T-cell (primary cell): ENCODE measurements around the gene CLIC3. TPM values are rescaled to one million over a fixed set of nuclear protein-coding genes. Genes with fewer than 3 reads are reported as not detected.

Experiments used
- ATAC-seq, 4 experiments: fragments of 200-7000 bp in 3 of 4; fragments of 150-1000 bp in 1 of 4; cut with Tn5 transposase; replicated peaks in 1 of 4; 1 replicate in 3 of 4; 2 replicates in 1 of 4; pipeline ENCODE4 v1.10.0; 2021; ENCODE audit warnings: moderate library complexity in 3 of 4, mild to moderate bottlenecking in 2 of 4, moderate number of reproducible peaks in 1 of 4
- CTCF ChIA-PET, 2 donors: fragments of 300-600 bp; sonication (Branson Sonifier 250); formaldehyde crosslinking; loops; one replicate each; lab custom pipeline; 2022; ENCODE audit warnings: antibody characterized with exemption in 2 of 2; lab: Charles Lee
- POLR2A ChIA-PET, 2 donors: fragments of 300-600 bp; sonication (Branson Sonifier 250); formaldehyde crosslinking; loops; one replicate each; lab custom pipeline; 2022; ENCODE audit warnings: antibody characterized with exemption in 2 of 2; lab: Charles Lee
- DNase-seq, 35 experiments: peaks; one replicate each; pipeline versions ENCODE4 v3.0.0 to v3.0.0-alpha.2; 2013 to 2023
- H3K27ac ChIP-seq: one replicate; pipeline ENCODE4 v1.5.1; 2013; ENCODE audit warnings: low read length
- H3K27me3 ChIP-seq, 2 experiments: replicated peaks in 1 of 2; 1 replicate in 1 of 2; 2 replicates in 1 of 2; pipeline versions ENCODE4 v1.6.1 to v1.7.0; 2013; ENCODE audit warnings: low read length in 1 of 2, mixed read lengths in 1 of 2; ENCODE audit not compliant: control insufficient read depth in 2 of 2, insufficient read depth in 2 of 2; ENCODE audit errors: extremely low read depth in 1 of 2
- H3K36me3 ChIP-seq, 2 donors: 1 replicate in 1 of 2; 2 replicates in 1 of 2; pipeline versions ENCODE4 v1.6.1 to v1.7.0; 2013; ENCODE audit warnings: low read length in 1 of 2; ENCODE audit not compliant: control insufficient read depth in 2 of 2, insufficient read depth in 1 of 2; ENCODE audit errors: extremely low read depth in 1 of 2
- H3K4me1 ChIP-seq, 2 experiments: 1 replicate in 1 of 2; 2 replicates in 1 of 2; pipeline versions ENCODE4 v1.6.1 to v1.7.0; 2013; ENCODE audit warnings: low read length in 2 of 2, mixed read lengths in 1 of 2; ENCODE audit not compliant: insufficient read depth in 2 of 2, control insufficient read depth in 1 of 2; ENCODE audit errors: extremely low read depth in 1 of 2
- H3K4me3 ChIP-seq, 2 donors: 1 replicate in 1 of 2; 2 replicates in 1 of 2; pipeline versions ENCODE4 v1.5.1 to v1.7.0; 2013; ENCODE audit warnings: mild to moderate bottlenecking in 2 of 2, low read length in 1 of 2, moderate library complexity in 1 of 2; ENCODE audit not compliant: control insufficient read depth in 1 of 2; ENCODE audit errors: extremely low read depth in 1 of 2
- H3K9me3 ChIP-seq: 2 replicates; pipeline ENCODE4 v1.7.0; 2013
- H3K27ac Mint-ChIP-seq, 2 donors: one replicate each; pipeline ENCODE4 v1.8.0; 2020 to 2021; ENCODE audit warnings: mild to moderate bottlenecking in 2 of 2, mixed read lengths in 2 of 2
- H3K27me3 Mint-ChIP-seq, 2 donors: one replicate each; pipeline ENCODE4 v1.8.0; 2021 to 2022; ENCODE audit warnings: mixed read lengths in 2 of 2
- H3K36me3 Mint-ChIP-seq: one replicate; pipeline ENCODE4 v1.8.0; 2021; ENCODE audit warnings: mixed read lengths
- H3K4me1 Mint-ChIP-seq, 3 donors: one replicate each; pipeline ENCODE4 v1.8.0; 2020 to 2022; ENCODE audit warnings: mixed read lengths in 3 of 3, mild to moderate bottlenecking in 1 of 3
- H3K4me3 Mint-ChIP-seq, 3 donors: one replicate each; pipeline ENCODE4 v1.8.0; 2020 to 2022; ENCODE audit warnings: mild to moderate bottlenecking in 3 of 3, mixed read lengths in 3 of 3, moderate library complexity in 3 of 3
- H3K9me3 Mint-ChIP-seq, 3 donors: one replicate each; pipeline ENCODE4 v1.8.0; 2020 to 2022; ENCODE audit warnings: mixed read lengths in 3 of 3
- WGBS: methylation state at CpG from one replicate; pipeline ENCODE4 v1.1.5; 2013; ENCODE audit warnings: missing lambda C conversion rate; ENCODE audit not compliant: insufficient coverage; 5-methylcytosine and 5-hydroxymethylcytosine counted together
- total RNA-seq, 35 experiments: library from RNA in 6 of 35; stranded (reverse) in 6 of 35; fragments of 120-200 nt in 1 of 35; gene quantifications; one replicate each; pipeline versions ENCODE4 v1.2.1 to v1.2.4 and lab custom pipeline; 2013 to 2026

CLIC3 gene
- total RNA-seq, 5 donors from 2014 or later (not counting 1 experiment from before 2014, with no cell fraction given) = 5.4 to 24.7 (median 8.0) TPM

- no peak for DNase-seq
- ATAC-seq = no peak
- CTCF ChIA-PET = no interaction called here
- Mint-ChIP-seq H3K4me3 (no peak overlapping the region), H3K27me3 (no peaks in the 10 kb centered on the region), H3K4me1 (peaks cover 12 to 28% (median 20%) of the 10 kb centered on the region in 3 donors), H3K9me3 (no peaks in the 10 kb centered on the region), H3K36me3 (no peaks in the 10 kb centered on the region), H3K27ac (no peak overlapping the region)
- peaks cover 5 to 48% of the 10 kb centered on the region in 2 experiments for H3K4me1 ChIP-seq
- no peak overlapping the region for H3K4me3 ChIP-seq
- POLR2A ChIA-PET = no interaction called here
- H3K9me3 ChIP-seq = no peaks in the 10 kb centered on the region
- 82% methylated on average over 3 of the region's 5 CpGs for WGBS
- no peak overlapping the region for H3K27ac ChIP-seq
- no peaks in the 10 kb centered on the region for H3K27me3 ChIP-seq
- H3K36me3 ChIP-seq = no peaks in the 10 kb centered on the region
These were observed 26.6 kb downstream of the CLIC3 start for GRCh38 chr9:136969774-136970173.

GRCh38 chr9:136969150-136969549, 27.2 kb downstream of the CLIC3 start:
- H3K4me3 Mint-ChIP-seq = no peak overlapping the region
- ChIA-PET CTCF (no interaction called here), POLR2A (no interaction called here)
- peaks cover 5 to 48% of the 10 kb centered on the region in 2 experiments for H3K4me1 ChIP-seq
- no peaks in the 10 kb centered on the region for H3K27me3 Mint-ChIP-seq
- peaks cover 12 to 28% (median 19%) of the 10 kb centered on the region in 3 donors for H3K4me1 Mint-ChIP-seq
- 90% methylated on average over 16 of the region's 17 CpGs for WGBS
- H3K9me3 Mint-ChIP-seq = no peaks in the 10 kb centered on the region
- H3K27ac Mint-ChIP-seq = no peak overlapping the region
- no peak overlapping the region for H3K27ac ChIP-seq
- ATAC-seq = no peak
- H3K9me3 ChIP-seq = no peaks in the 10 kb centered on the region
- H3K4me3 ChIP-seq = no peak overlapping the region
- no peaks in the 10 kb centered on the region for H3K36me3 ChIP-seq
- no peaks in the 10 kb centered on the region for H3K36me3 Mint-ChIP-seq
- DNase-seq = no peak
- H3K27me3 ChIP-seq = no peaks in the 10 kb centered on the region

- H3K27me3 ChIP-seq = no peaks in the 10 kb centered on the region
- no peaks in the 10 kb centered on the region for H3K9me3 ChIP-seq
- no peaks in the 10 kb centered on the region for H3K36me3 ChIP-seq
- H3K27ac ChIP-seq = no peak overlapping the region
- WGBS = 81% methylated on average over 11 of the region's 17 CpGs
- Mint-ChIP-seq H3K9me3 (no peaks in the 10 kb centered on the region), H3K36me3 (no peaks in the 10 kb centered on the region), H3K27ac (no peak overlapping the region), H3K27me3 (no peaks in the 10 kb centered on the region), H3K4me3 (no peak overlapping the region), H3K4me1 (peaks cover 12 to 25% (median 19%) of the 10 kb centered on the region in 3 donors)
- H3K4me1 ChIP-seq = peaks cover 5 to 48% of the 10 kb centered on the region in 2 experiments
- H3K4me3 ChIP-seq = no peak overlapping the region
- ChIA-PET POLR2A (no interaction called here), CTCF (no interaction called here)
- ATAC-seq = no peak
- DNase-seq = no peak
These were observed 27.8 kb downstream of the CLIC3 start for GRCh38 chr9:136968333-136969127.

GRCh38 chr9:136965771-136966484, 30.4 kb downstream of the CLIC3 start:
- Histone ChIP-seq H3K36me3 (no peaks in the 10 kb centered on the region), H3K27ac (peak overlapping the region; percentile 65), H3K4me3 (peak overlapping the region; percentile 16 to 29), H3K4me1 (peaks cover 6 to 68% of the 10 kb centered on the region in 2 experiments), H3K9me3 (no peaks in the 10 kb centered on the region), H3K27me3 (no peaks in the 10 kb centered on the region)
- ATAC-seq (peak; percentile 39 to 73 (median 50)), DNase-seq (peak in 9 of 35 experiments; percentile 27 to 75 (median 39))
- Mint-ChIP-seq H3K4me1 (peaks cover 12 to 43% (median 32%) of the 10 kb centered on the region in 3 donors), H3K27me3 (no peaks in the 10 kb centered on the region), H3K36me3 (no peaks in the 10 kb centered on the region), H3K9me3 (no peaks in the 10 kb centered on the region), H3K4me3 (peak overlapping the region; percentile 34 to 78 (median 69)), H3K27ac (peak overlapping the region; percentile 42 to 87)
- WGBS = 9% methylated on average over 15 of the region's 23 CpGs
- CTCF ChIA-PET = interaction anchor here in 1 of 2 donors (0.6 kb wide), 2 partner anchors 178 to 258 kb away, joined by 3 to 7 read pairs; no protein-coding TSS in a partner anchor
- POLR2A ChIA-PET = interaction anchor here in 1 of 2 donors (0.6 kb wide), 2 partner anchors 42 to 44 kb away, joined by 3 read pairs; no protein-coding TSS in a partner anchor

- POLR2A ChIA-PET = no interaction called here
- Mint-ChIP-seq H3K4me1 (peaks cover 21 to 52% (median 41%) of the 10 kb centered on the region in 3 donors), H3K4me3 (peak overlapping the region in 1 of 3 donors; percentile 42), H3K36me3 (no peaks in the 10 kb centered on the region), H3K27ac (peak overlapping the region; percentile 25 to 73), H3K9me3 (no peaks in the 10 kb centered on the region), H3K27me3 (no peaks in the 10 kb centered on the region)
- no peak for ATAC-seq
- no peaks in the 10 kb centered on the region for H3K9me3 ChIP-seq
- peak overlapping the region; percentile 65 for H3K27ac ChIP-seq
- 74% methylated on average over 16 of the region's 26 CpGs for WGBS
- H3K4me1 ChIP-seq = peaks cover 7 to 70% of the 10 kb centered on the region in 2 experiments
- H3K27me3 ChIP-seq = no peaks in the 10 kb centered on the region
- CTCF ChIA-PET = no interaction called here
- no peaks in the 10 kb centered on the region for H3K36me3 ChIP-seq
- no peak overlapping the region for H3K4me3 ChIP-seq
- DNase-seq = no peak
These were observed 31.4 kb downstream of the CLIC3 start for GRCh38 chr9:136964833-136965422.

- Mint-ChIP-seq H3K27ac (peak overlapping the region in 1 of 2 donors; percentile 52), H3K4me1 (peaks cover 22 to 53% (median 43%) of the 10 kb centered on the region in 3 donors), H3K36me3 (no peaks in the 10 kb centered on the region), H3K27me3 (no peaks in the 10 kb centered on the region), H3K9me3 (no peaks in the 10 kb centered on the region), H3K4me3 (peak overlapping the region in 1 of 3 donors; percentile 42)
- peaks cover 7 to 77% of the 10 kb centered on the region in 2 experiments for H3K4me1 ChIP-seq
- DNase-seq = no peak
- no peak for ATAC-seq
- no peaks in the 10 kb centered on the region for H3K36me3 ChIP-seq
- ChIA-PET POLR2A (no interaction called here), CTCF (no interaction called here)
- no peaks in the 10 kb centered on the region for H3K27me3 ChIP-seq
- 76% methylated on average over 13 of the region's 22 CpGs for WGBS
- no peaks in the 10 kb centered on the region for H3K9me3 ChIP-seq
- H3K27ac ChIP-seq = peak overlapping the region; percentile 52
- no peak overlapping the region for H3K4me3 ChIP-seq
These were observed 32.1 kb downstream of the CLIC3 start for GRCh38 chr9:136964171-136964689.
